GM21576 (cell line): Measurements from ENCODE around the gene MLN.

Experiments used
- ATAC-seq: cut with Tn5 transposase; IDR thresholded peaks from one replicate; pipeline ENCODE4 v1.9.1; 2021; ENCODE audit warnings: mild to moderate bottlenecking, moderate library complexity; ENCODE audit not compliant: unreplicated experiment

The MLN gene

GRCh38 chr6:33790379-33790778, 13.4 kb downstream of the MLN start:
- no peak for ATAC-seq

- no peak for ATAC-seq
These were observed 14.3 kb downstream of the MLN start for GRCh38 chr6:33789550-33789895.

GRCh38 chr6:33788694-33789549, 14.9 kb downstream of the MLN start, which contains the start of gene LEMD2:
TSS of gene LEMD2 (minus strand) at chr6:33789130. CDS start at chr6:33789116, 14 bp downstream.
- peak; percentile 79 for ATAC-seq

- peak; percentile 26 for ATAC-seq
These were observed 15.7 kb downstream of the MLN start for GRCh38 chr6:33787954-33788693.

- no peak for ATAC-seq
These were observed 16.4 kb downstream of the MLN start for GRCh38 chr6:33787346-33787953.

GRCh38 chr6:33786736-33787135, 17.1 kb downstream of the MLN start:
- no peak for ATAC-seq

- no peak for ATAC-seq
These were observed 18.0 kb downstream of the MLN start for GRCh38 chr6:33785778-33786177.

GRCh38 chr6:33784787-33785186, 19.0 kb downstream of the MLN start:
- ATAC-seq, result no peak

GRCh38 chr6:33783781-33784520, 19.9 kb downstream of the MLN start:
- no peak for ATAC-seq

- ATAC-seq, result no peak
These were observed 21.2 kb downstream of the MLN start for GRCh38 chr6:33782561-33782960.

GRCh38 chr6:33781131-33781975, 22.4 kb downstream of the MLN start:
- no peak for ATAC-seq

- no peak for ATAC-seq
These were observed 23.9 kb downstream of the MLN start for GRCh38 chr6:33779895-33780294.

- no peak for ATAC-seq
These were observed 24.5 kb downstream of the MLN start for GRCh38 chr6:33779290-33779689.

GRCh38 chr6:33778444-33779121, 25.2 kb downstream of the MLN start:
- ATAC-seq, result no peak

- no peak for ATAC-seq
These were observed 26.1 kb downstream of the MLN start for GRCh38 chr6:33777398-33778388.

GRCh38 chr6:33776764-33777163, 27.0 kb downstream of the MLN start:
- no peak for ATAC-seq

GRCh38 chr6:33776186-33776585, 27.6 kb downstream of the MLN start:
- no peak for ATAC-seq

- no peak for ATAC-seq
These were observed 29.0 kb downstream of the MLN start for GRCh38 chr6:33774774-33775173.
